ENCODE results near the gene ZC3H6. TPM values are rescaled to one million over a fixed set of nuclear protein-coding genes. Genes with fewer than 3 reads are reported as not detected.

The ZC3H6 gene
- total and polyA plus RNA-seq, 2 donors (not counting 1 experiment from before 2014, with no cell fraction given): 2.8 to 21.9 TPM

GRCh38 chr2:112253261-112253815 is 22.1 kb upstream of the ZC3H6 start:
- no peaks in the 10 kb centered on the region for H4K20me1 ChIP-seq (ENCODE audit: control insufficient read depth, insufficient read depth, low read length, poor library complexity, severe bottlenecking)
- Mint-ChIP-seq H3K9me3 (ENCODE audit: insufficient read depth) (no peaks in the 10 kb centered on the region), H3K4me1 (peaks cover 16% of the 10 kb centered on the region), H3K27ac (no peak overlapping the region), H3K27me3 (no peaks in the 10 kb centered on the region), H3K4me3 (peak overlapping the region; percentile 38)
- CTCF ChIA-PET: interaction anchor here (0.8 to 1.2 kb wide), 3 partner anchors 20 to 137 kb away, joined by 4 read pairs; no protein-coding TSS in a partner anchor
- no peak overlapping the region for H2AFZ ChIP-seq (ENCODE audit: insufficient read depth, low read depth, low read length, poor library complexity, severe bottlenecking)
- H3K4me1 ChIP-seq (ENCODE audit: control insufficient read depth in 2 of 2, insufficient read depth in 2 of 2, low read length in 2 of 2): peaks cover 7 to 12% of the 10 kb centered on the region in 2 donors
- no peak overlapping the region for H3K27ac ChIP-seq (ENCODE audit: low read length in 2 of 2)
- WGBS (ENCODE audit: insufficient coverage): no CpG with 5 or more reads among the region's 5 CpGs
- no peaks in the 10 kb centered on the region for H3K9me3 ChIP-seq (ENCODE audit: control extremely low read depth in 1 of 3, control insufficient read depth in 2 of 3, insufficient read depth in 1 of 3, low read length in 2 of 3)
- H3K27me3 ChIP-seq (replicated peaks in 1 of 4; ENCODE audit: control extremely low read depth in 1 of 4, control insufficient read depth in 3 of 4, insufficient read depth in 4 of 4, low read length in 3 of 4): no peaks in the 10 kb centered on the region
- ATAC-seq (ENCODE audit: low read depth) (no peak), DNase-seq (no peak)
- intact Hi-C loops (cut with micrococcal nuclease): loop anchor here (10.0 kb wide), 1 partner anchor 129 kb away; no protein-coding TSS in a partner anchor
- peaks cover 2 to 10% of the 10 kb centered on the region in 2 experiments for H3K36me3 ChIP-seq (replicated peaks in 1 of 2; ENCODE audit: control extremely low read depth in 1 of 2, control insufficient read depth in 1 of 2, extremely low read depth in 1 of 2, insufficient read depth in 2 of 2, low read length in 1 of 2)
- peak overlapping the region; percentile 87 for H3K4me2 ChIP-seq (replicated peaks; ENCODE audit: low read depth, low read length, poor library complexity, severe bottlenecking)
- H3K79me2 ChIP-seq (ENCODE audit: control insufficient read depth, insufficient read depth, low read length): peaks cover 32% of the 10 kb centered on the region
- no peak overlapping the region for H3K4me3 ChIP-seq (ENCODE audit: control extremely low read depth in 1 of 5, extremely low read depth in 1 of 5, insufficient read depth in 1 of 5, low read depth in 2 of 5, low read length in 4 of 5)
- no peak overlapping the region for H3K9ac ChIP-seq (ENCODE audit: low read length)
- POLR2A ChIA-PET: no interaction called here
- TF ChIP-seq CTCF (IDR thresholded peaks at IDR 0.05) (no peak), EZH2 (IDR thresholded peaks at IDR 0.05; ENCODE audit: borderline replicate concordance, insufficient read depth, low read depth, low read length, poor library complexity, severe bottlenecking) (no peak)
